OCI-LY7 (cell line): Measurements from ENCODE around the gene SATB2. TPM values are rescaled to one million over a fixed set of nuclear protein-coding genes. Genes with fewer than 3 reads are reported as not detected.

Experiments used
- BruUV-seq: library from RNA; stranded (reverse); fragments of 400-500 nt; replicated peaks from 2 replicates; lab custom pipeline; 2021; lab: Mats Ljungman, UMichigan
- CTCF ChIA-PET: fragments of 300-600 bp; sonication (Branson Sonifier 250); formaldehyde crosslinking; loops from one replicate; lab custom pipeline; 2022; ENCODE audit warnings: antibody characterized with exemption; ENCODE audit not compliant: unreplicated experiment; lab: Charles Lee
- POLR2A ChIA-PET: fragments of 300-600 bp; sonication (Branson Sonifier 250); formaldehyde crosslinking; loops from one replicate; lab custom pipeline; 2022; ENCODE audit warnings: antibody characterized with exemption; lab: Charles Lee
- DNase-seq: peaks from one replicate; pipeline ENCODE4 v3.0.0-alpha.2; 2015; ENCODE audit warnings: low spot score
- H2AFZ ChIP-seq: fragments of 200-600 bp; sonication (generic), shearing (Covaris generic); 2 replicates; pipeline ENCODE4 v1.6.1; 2014; ENCODE audit warnings: mild to moderate bottlenecking, antibody characterized with exemption, low read length, moderate library complexity
- H3K27ac ChIP-seq: fragments of 200-600 bp; sonication (generic); 2 replicates; pipeline ENCODE4 v1.5.1; 2014; ENCODE audit warnings: mixed run types, low read depth, mild to moderate bottlenecking, moderate library complexity, low read length, inconsistent platforms; ENCODE audit not compliant: poor library complexity, severe bottlenecking
- H3K36me3 ChIP-seq: fragments of 200-600 bp; sonication (generic); 2 replicates; pipeline ENCODE4 v1.6.1; 2014; ENCODE audit warnings: mild to moderate bottlenecking, antibody characterized with exemption, low read length, moderate library complexity, mixed read lengths; ENCODE audit not compliant: insufficient read depth
- H3K4me1 ChIP-seq: fragments of 200-600 bp; sonication (generic); 2 replicates; pipeline ENCODE4 v1.5.1; 2014; ENCODE audit warnings: mild to moderate bottlenecking, low read length; ENCODE audit not compliant: insufficient read depth, poor library complexity, severe bottlenecking
- H3K4me2 ChIP-seq: fragments of 200-600 bp; sonication (generic); 2 replicates; pipeline ENCODE4 v1.6.1; 2014; ENCODE audit warnings: mild to moderate bottlenecking, low read length
- H3K4me3 ChIP-seq: fragments of 200-600 bp; sonication (generic); 2 replicates; pipeline ENCODE4 v1.5.1; 2014; ENCODE audit warnings: mild to moderate bottlenecking, low read depth, low read length; ENCODE audit not compliant: poor library complexity, severe bottlenecking
- H3K79me2 ChIP-seq: fragments of 200-600 bp; sonication (generic); 2 replicates; pipeline ENCODE4 v1.6.1; 2016; ENCODE audit warnings: low read depth, mild to moderate bottlenecking, low read length, moderate library complexity, mixed read lengths; ENCODE audit not compliant: insufficient read depth
- H3K9me2 ChIP-seq: fragments of 200-600 bp; sonication (generic); 2 replicates; pipeline ENCODE4 v1.6.1; 2016; ENCODE audit warnings: mild to moderate bottlenecking, low read length, mixed read lengths; ENCODE audit not compliant: insufficient read depth
- H3K9me3 ChIP-seq: fragments of 200-600 bp; sonication (generic); 2 replicates; pipeline ENCODE4 v1.6.1; 2014; ENCODE audit warnings: mild to moderate bottlenecking, mixed run types, low read length, mixed read lengths
- H4K20me1 ChIP-seq: fragments of 200-600 bp; sonication (generic); 2 replicates; pipeline ENCODE4 v1.6.1; 2014; ENCODE audit warnings: mild to moderate bottlenecking, antibody characterized with exemption, low read length, moderate library complexity, mixed read lengths; ENCODE audit not compliant: insufficient read depth
- CTCF ChIP-seq: fragments of 200-600 bp; sonication (generic); conservative IDR thresholded peaks from 2 replicates; pipeline ENCODE4 v1.5.1; 2014; ENCODE audit warnings: mild to moderate bottlenecking, antibody characterized with exemption, low read length, moderate library complexity, mixed read lengths
- EZH2phosphoT487 ChIP-seq: fragments of 200-600 bp; sonication (generic); IDR thresholded peaks from 2 replicates; pipeline ENCODE4 v1.6.1; 2018; ENCODE audit warnings: low read depth, borderline replicate concordance, mild to moderate bottlenecking, mixed run types, antibody characterized with exemption, low read length, moderate library complexity, mixed read lengths
- intact Hi-C: fragments of 100-400 bp; cut with micrococcal nuclease; formaldehyde crosslinking; loops from one replicate; pipeline ENCODE4 v1.10.0; 2022; ENCODE audit not compliant: unreplicated experiment
- total RNA-seq, 2 experiments: library from RNA; depleted of rRNA in 1 of 2; stranded (reverse); fragments of >200 nt in 1 of 2; shearing (Covaris generic) in 1 of 2; gene quantifications; 2 replicates each; pipeline ENCODE4 v1.2.3, GENCODE V29; 2014 to 2022

SATB2 gene
- total RNA-seq, 2 experiments from 2014 or later, result 15.9 to 30.7 TPM

DNA sequence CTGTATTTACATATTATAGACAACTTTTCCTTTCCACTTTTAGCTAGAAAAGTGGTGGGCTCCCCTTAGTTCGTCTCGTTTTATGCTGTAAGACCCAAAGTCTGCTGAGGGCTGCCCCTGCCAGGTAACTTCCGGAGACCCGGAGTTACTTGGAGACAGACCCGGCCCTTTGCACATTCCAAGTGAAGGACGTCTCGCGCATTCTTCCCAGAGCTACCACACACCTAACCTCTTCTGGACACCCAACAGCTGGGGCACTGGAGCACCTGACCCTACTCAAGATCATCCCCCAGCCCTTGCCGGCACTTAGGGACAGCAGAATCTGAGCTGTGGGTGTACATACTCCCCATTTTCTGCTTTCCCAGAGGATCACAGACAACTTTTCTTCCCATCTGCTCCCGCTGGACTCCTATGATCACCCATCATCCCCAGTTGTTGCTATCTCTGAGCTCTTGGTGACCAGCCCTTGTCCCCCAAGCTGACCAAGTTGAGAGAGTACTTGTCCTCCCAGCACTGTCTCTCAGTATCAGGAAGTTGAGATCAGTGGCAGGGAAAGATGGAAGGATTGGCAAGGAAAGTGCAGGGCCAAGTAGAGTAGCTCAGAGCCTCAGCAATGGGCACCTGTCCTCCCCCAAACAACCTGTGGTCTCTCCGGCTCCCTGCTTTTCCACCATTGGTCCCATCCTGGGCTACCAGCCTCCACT, 8.4 kb upstream of the SATB2 start:
- TF ChIP-seq CTCF (no peak), EZH2phosphoT487 (no peak)
- no TSS peak for BruUV-seq
- no peaks in the 10 kb centered on the region for H3K9me3 ChIP-seq
- no peaks in the 10 kb centered on the region for H3K9me2 ChIP-seq
- H3K36me3 ChIP-seq, result no peaks in the 10 kb centered on the region; the same call in 1 of the 2 replicates
- intact Hi-C loops, result no loop called here
- H3K4me3 ChIP-seq, result no peak overlapping the region
- no peak overlapping the region for H3K27ac ChIP-seq
- POLR2A ChIA-PET, result interaction anchor here (0.6 kb wide), 1 partner anchor 90 kb away, joined by 4 read pairs; no protein-coding TSS in a partner anchor
- peak overlapping the region; percentile 28; the same call in 1 of the 2 replicates for H2AFZ ChIP-seq
- no peak overlapping the region for H3K4me2 ChIP-seq
- H4K20me1 ChIP-seq, result no peaks in the 10 kb centered on the region
- H3K79me2 ChIP-seq, result peaks cover 4% of the 10 kb centered on the region; the same call in 1 of the 2 replicates
- peaks cover 8% of the 10 kb centered on the region for H3K4me1 ChIP-seq
- DNase-seq, result no peak
- CTCF ChIA-PET, result no interaction called here

GRCh38 chr2:199465390-199465789, 7.7 kb upstream of the SATB2 start:
- POLR2A ChIA-PET, result no interaction called here
- BruUV-seq, result no TSS peak
- peaks cover 15% of the 10 kb centered on the region for H3K4me1 ChIP-seq

More at GRCh38 chr2:199465390-199465789, 7.7 kb upstream of the SATB2 start:
- Histone ChIP-seq H2AFZ (no peak overlapping the region), H3K4me3 (no peak overlapping the region), H3K27ac (no peak overlapping the region), H3K9me2 (no peaks in the 10 kb centered on the region), H3K79me2 (peaks cover 11% of the 10 kb centered on the region; the same call in 1 of the 2 replicates), H3K36me3 (no peaks in the 10 kb centered on the region; the same call in 1 of the 2 replicates), H4K20me1 (no peaks in the 10 kb centered on the region), H3K4me2 (no peak overlapping the region), H3K9me3 (no peaks in the 10 kb centered on the region)
- CTCF ChIA-PET, result no interaction called here
- no peak for DNase-seq
- intact Hi-C loops, result no loop called here
- TF ChIP-seq CTCF (no peak), EZH2phosphoT487 (no peak)
